Measurements from ENCODE around the gene ASB6. TPM values are rescaled to one million over a fixed set of nuclear protein-coding genes. Genes with fewer than 3 reads are reported as not detected.

Gene ASB6
- polyA plus RNA-seq, 1 experiment = 23.2 TPM

GRCh38 chr9:129685933-129686259 lies 43.9 kb upstream of the ASB6 start:
- CTCF ChIA-PET = interaction anchor here (0.8 to 1.1 kb wide), 3 partner anchors 9 to 52 kb away, joined by 3 to 4 read pairs (median 3); no protein-coding TSS in a partner anchor

GRCh38 chr9:129685220-129685932 lies 43.4 kb upstream of the ASB6 start:
- no peak for DNase-seq (ENCODE audit: low read depth)
- Histone ChIP-seq H3K4me3 (ENCODE audit: low read depth, low read length) (no peak overlapping the region), H3K36me3 (ENCODE audit: control insufficient read depth, insufficient read depth, low read length) (peaks cover 6% of the 10 kb centered on the region; the same call in 1 of the 2 replicates), H3K27me3 (ENCODE audit: control insufficient read depth, insufficient read depth, low read length) (no peaks in the 10 kb centered on the region)
- TF ChIP-seq CTCF (IDR thresholded peaks at IDR 0.05; ENCODE audit: insufficient read depth, low read depth, low read length) = no peak
- CTCF ChIA-PET = interaction anchor here (0.8 kb wide), 1 partner anchor 9 kb away, joined by 3 read pairs; no protein-coding TSS in a partner anchor
- POLR2A ChIA-PET = no interaction called here

More at GRCh38 chr9:129685933-129686259, 43.9 kb upstream of the ASB6 start:
- TF ChIP-seq CTCF (IDR thresholded peaks at IDR 0.05; ENCODE audit: insufficient read depth, low read depth, low read length) = no peak
- H3K36me3 ChIP-seq (ENCODE audit: control insufficient read depth, insufficient read depth, low read length) = peaks cover 5% of the 10 kb centered on the region; the same call in 1 of the 2 replicates
- H3K4me3 ChIP-seq (ENCODE audit: low read depth, low read length) = no peak overlapping the region
- no peaks in the 10 kb centered on the region for H3K27me3 ChIP-seq (ENCODE audit: control insufficient read depth, insufficient read depth, low read length)
- POLR2A ChIA-PET = no interaction called here
- no peak for DNase-seq (ENCODE audit: low read depth)

- TF ChIP-seq CTCF (IDR thresholded peaks at IDR 0.05; ENCODE audit: insufficient read depth, low read depth, low read length) = no peak
- no peak for DNase-seq (ENCODE audit: low read depth)
- Histone ChIP-seq H3K4me3 (ENCODE audit: low read depth, low read length) (no peak overlapping the region), H3K36me3 (ENCODE audit: control insufficient read depth, insufficient read depth, low read length) (peaks cover 3% of the 10 kb centered on the region; the same call in 1 of the 2 replicates), H3K27me3 (ENCODE audit: control insufficient read depth, insufficient read depth, low read length) (no peaks in the 10 kb centered on the region)
- ChIA-PET POLR2A (no interaction called here), CTCF (no interaction called here)
These were observed 40.4 kb upstream of the ASB6 start for GRCh38 chr9:129682381-129682780.

DNA sequence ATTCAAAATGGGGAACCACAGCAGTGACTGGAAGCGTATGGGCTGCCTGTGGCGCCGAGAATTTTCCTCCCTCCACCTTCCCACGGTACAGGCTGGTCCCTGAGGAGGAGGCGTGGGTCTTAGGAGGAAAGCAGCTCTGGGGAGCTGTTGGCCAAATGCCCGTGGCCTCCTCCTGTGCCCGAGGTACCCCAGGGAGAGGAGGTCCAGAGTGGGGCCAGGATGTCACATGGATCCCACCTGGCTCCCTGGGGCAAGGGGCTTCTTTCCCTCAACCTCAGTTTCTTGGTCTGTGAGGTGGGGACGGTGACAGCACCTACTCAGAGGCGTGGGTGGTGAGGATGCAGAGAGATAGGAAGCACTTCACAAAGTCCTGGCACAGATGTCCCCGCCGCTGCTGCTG lies 40.0 kb upstream of the ASB6 start:
- no peak for TF ChIP-seq CTCF (IDR thresholded peaks at IDR 0.05; ENCODE audit: insufficient read depth, low read depth, low read length)
- DNase-seq (ENCODE audit: low read depth) = no peak
- POLR2A ChIA-PET = no interaction called here
- H3K4me3 ChIP-seq (ENCODE audit: low read depth, low read length) = no peak overlapping the region
- CTCF ChIA-PET = interaction anchor here (1.2 kb wide), 1 partner anchor 44 kb away, joined by 3 read pairs; no protein-coding TSS in a partner anchor
- peaks cover 3% of the 10 kb centered on the region; the same call in 1 of the 2 replicates for H3K36me3 ChIP-seq (ENCODE audit: control insufficient read depth, insufficient read depth, low read length)
- no peaks in the 10 kb centered on the region for H3K27me3 ChIP-seq (ENCODE audit: control insufficient read depth, insufficient read depth, low read length)

GRCh38 chr9:129679537-129679936 lies 37.6 kb upstream of the ASB6 start:
- ChIA-PET CTCF (interaction anchor here (1.0 kb wide), 1 partner anchor 47 kb away, joined by 5 read pairs; no protein-coding TSS in a partner anchor), POLR2A (no interaction called here)
- no peak for TF ChIP-seq CTCF (IDR thresholded peaks at IDR 0.05; ENCODE audit: insufficient read depth, low read depth, low read length)
- Histone ChIP-seq H3K36me3 (ENCODE audit: control insufficient read depth, insufficient read depth, low read length) (peaks cover 5% of the 10 kb centered on the region; the same call in 1 of the 2 replicates), H3K27me3 (ENCODE audit: control insufficient read depth, insufficient read depth, low read length) (no peaks in the 10 kb centered on the region), H3K4me3 (ENCODE audit: low read depth, low read length) (no peak overlapping the region)
- DNase-seq (ENCODE audit: low read depth) = no peak
